GM12891 (cell line): ENCODE measurements around the gene CD164L2.

Experiments used
- DNase-seq: peaks from one replicate; pipeline ENCODE4 v3.0.0; 2011; ENCODE audit warnings: low spot score; ENCODE audit not compliant: insufficient read length
- FAIRE-seq: peaks from 2 replicates; lab custom pipeline; 2011; peaks lifted over from hg19 to GRCh38; lab: Jason Lieb, UNC
- PAX5 ChIP-seq: IDR thresholded peaks from 2 replicates; pipeline ENCODE4 v1.6.1; 2011; ENCODE audit warnings: low read length, moderate library complexity, mild to moderate bottlenecking; ENCODE audit not compliant: insufficient read depth, severe bottlenecking
- POLR2A ChIP-seq: IDR thresholded peaks from 2 replicates; pipeline ENCODE4 v1.6.1; 2011; ENCODE audit warnings: low read depth, low read length, control low read depth
- POLR2AphosphoS5 ChIP-seq: IDR thresholded peaks from 2 replicates; pipeline ENCODE4 v1.6.1; 2011; ENCODE audit warnings: low read depth, low read length, control low read depth
- POU2F2 ChIP-seq: IDR thresholded peaks from 2 replicates; pipeline ENCODE4 v1.6.1; 2011; ENCODE audit warnings: low read depth, mild to moderate bottlenecking, control low read depth, low read length, moderate library complexity
- SPI1 ChIP-seq: IDR thresholded peaks from 2 replicates; pipeline ENCODE4 v1.6.1; 2011; ENCODE audit warnings: low read depth, low read length, control low read depth
- TAF1 ChIP-seq: IDR thresholded peaks from 2 replicates; pipeline ENCODE4 v1.6.1; 2011; ENCODE audit warnings: low read depth, low read length, control low read depth

CD164L2 gene

GRCh38 chr1:27335506-27336422 lies 47.4 kb downstream of the CD164L2 start:
- no peak for DNase-seq
- TF ChIP-seq POLR2AphosphoS5, result 0 out of 2 replicates have a peak, but pooled peaks have one; percentile 14
- no peak for TF ChIP-seq SPI1
- TF ChIP-seq POLR2A, result peak; percentile 26; the same call in 1 of the 2 replicates
- FAIRE-seq, result no peak

GRCh38 chr1:27333717-27334279 lies 49.3 kb downstream of the CD164L2 start:
- no peak for DNase-seq
- TF ChIP-seq POLR2A, result no peak
- TF ChIP-seq TAF1, result no peak
- TF ChIP-seq PAX5, result no peak
- TF ChIP-seq POLR2AphosphoS5, result no peak
- TF ChIP-seq POU2F2, result no peak
- TF ChIP-seq SPI1, result no peak
- FAIRE-seq, result no peak

- TF ChIP-seq POLR2A (no peak), SPI1 (no peak), PAX5 (no peak), POLR2AphosphoS5 (no peak)
- DNase-seq, result peak; percentile 77
- peak; percentile 86 for FAIRE-seq
These were observed 50.4 kb downstream of the CD164L2 start for GRCh38 chr1:27332536-27333281.

GRCh38 chr1:27331922-27332321 lies 51.2 kb downstream of the CD164L2 start:
- DNase-seq (no peak), FAIRE-seq (no peak)
- no peak for TF ChIP-seq TAF1
- TF ChIP-seq POLR2A, result no peak
- no peak for TF ChIP-seq PAX5
- no peak for TF ChIP-seq POLR2AphosphoS5
- no peak for TF ChIP-seq SPI1
- TF ChIP-seq POU2F2, result no peak

- DNase-seq, result no peak
- FAIRE-seq, result no peak
- no peak for TF ChIP-seq PAX5
- TF ChIP-seq POU2F2, result no peak
- TF ChIP-seq POLR2AphosphoS5, result no peak
- TF ChIP-seq POLR2A, result no peak
- no peak for TF ChIP-seq SPI1
- TF ChIP-seq TAF1, result no peak
These were observed 51.7 kb downstream of the CD164L2 start for GRCh38 chr1:27331426-27331825.

GRCh38 chr1:27330786-27331185 lies 52.3 kb downstream of the CD164L2 start:
- FAIRE-seq, result no peak

More at GRCh38 chr1:27330786-27331185, 52.3 kb downstream of the CD164L2 start:
- no peak for DNase-seq
- TF ChIP-seq PAX5 (no peak), POU2F2 (no peak), POLR2A (no peak), SPI1 (no peak)
